Endodermal cell (in vitro differentiated cells): ENCODE data around the gene GAA. TPM values are rescaled to one million over a fixed set of nuclear protein-coding genes. Genes with fewer than 3 reads are reported as not detected.
A peak's percentile ranks its signal among the peaks of the same experiment; 100 is the strongest.

Source experiments
- DNase-seq: peaks from one replicate; pipeline ENCODE4 v3.0.0-alpha.2; 2017
- H3K27ac ChIP-seq: 2 replicates; pipeline ENCODE4 v1.5.1; 2013; ENCODE audit warnings: mild to moderate bottlenecking, low read depth, low read length, moderate library complexity
- H3K27me3 ChIP-seq: 2 replicates; pipeline ENCODE4 v1.6.1; 2013; ENCODE audit warnings: mild to moderate bottlenecking, low read length, moderate library complexity; ENCODE audit not compliant: insufficient read depth, control insufficient read depth, poor library complexity, severe bottlenecking
- H3K36me3 ChIP-seq: 2 replicates; pipeline ENCODE4 v1.7.0; 2013; ENCODE audit warnings: mild to moderate bottlenecking, low read length, moderate library complexity; ENCODE audit not compliant: control insufficient read depth, insufficient read depth
- H3K4me1 ChIP-seq: one replicate; pipeline ENCODE4 v1.7.0; 2013; ENCODE audit warnings: low read length; ENCODE audit not compliant: control insufficient read depth, insufficient read depth
- H3K4me3 ChIP-seq: 2 replicates; pipeline ENCODE4 v1.5.1; 2013; ENCODE audit warnings: mild to moderate bottlenecking, low read length, moderate library complexity
- H3K9ac ChIP-seq: 2 replicates; pipeline ENCODE4 v1.6.1; 2013; ENCODE audit warnings: mild to moderate bottlenecking, low read length, moderate library complexity; ENCODE audit not compliant: poor library complexity, severe bottlenecking; ENCODE audit errors: extremely low read depth
- H3K9me3 ChIP-seq: 2 replicates; pipeline ENCODE4 v1.6.1; 2013; ENCODE audit warnings: mild to moderate bottlenecking, low read length, moderate library complexity; ENCODE audit not compliant: control insufficient read depth
- H3K27ac Mint-ChIP-seq: 2 replicates; pipeline ENCODE4 v1.8.0; 2020; ENCODE audit warnings: mixed read lengths
- H3K27me3 Mint-ChIP-seq: 2 replicates; pipeline ENCODE4 v1.8.0; 2021; ENCODE audit warnings: mild to moderate bottlenecking, mixed read lengths; ENCODE audit not compliant: insufficient read depth
- H3K36me3 Mint-ChIP-seq: 2 replicates; pipeline ENCODE4 v1.8.0; 2020; ENCODE audit warnings: low read depth, mixed read lengths
- H3K4me1 Mint-ChIP-seq: 2 replicates; pipeline ENCODE4 v1.8.0; 2020; ENCODE audit warnings: mixed read lengths
- H3K4me3 Mint-ChIP-seq: 2 replicates; pipeline ENCODE4 v1.8.0; 2020; ENCODE audit warnings: mild to moderate bottlenecking, moderate library complexity, mixed read lengths
- H3K9me3 Mint-ChIP-seq: 2 replicates; pipeline ENCODE4 v1.8.0; 2020; ENCODE audit warnings: mild to moderate bottlenecking, mixed read lengths
- CTCF ChIP-seq: fragments of 200-600 bp; sonication (generic); conservative IDR thresholded peaks from 2 replicates; pipeline ENCODE4 v1.5.0; 2021; ENCODE audit warnings: antibody characterized with exemption, mild to moderate bottlenecking
- WGBS, 2 experiments: methylation state at CpG; one replicate each; pipeline versions ENCODE4 v1.1.5 to v1.1.7; 2013; ENCODE audit warnings: missing lambda C conversion rate in 2 of 2, mixed read lengths in 1 of 2; ENCODE audit not compliant: insufficient coverage in 1 of 2, insufficient read length in 1 of 2; 5-methylcytosine and 5-hydroxymethylcytosine counted together
- long read RNA-seq, 4 experiments: library from polyadenylated mRNA in 2 of 4; library from RNA in 1 of 4; library from capped mRNA in 1 of 4; stranded (forward) in 3 of 4; unstranded in 1 of 4; transcript quantifications; one replicate each; pipeline ENCODE4 v2.0.0, GENCODE V29; 2020 to 2021; ENCODE audit warnings: inconsistent platforms in 1 of 4
- polyA plus RNA-seq, 2 experiments: library from polyadenylated mRNA; stranded (reverse); fragments of 50-300 nt; gene quantifications; one replicate each; pipeline ENCODE4 v1.2.3, GENCODE V29; 2013
- total RNA-seq, 2 donors: library from RNA; stranded (reverse); fragmentation: NEBNext Ultra II Directional in 1 of 2; extraction: Animal tissue kit (Norgen Biotek cat#: 25700) in 1 of 2; gene quantifications; 2 replicates in 1 of 2; 3 replicates in 1 of 2; pipeline ENCODE4 v1.2.1, GENCODE V29; 2021

GAA gene
- 10 to 100 TPM; 46.4 to 72.3 TPM for total RNA-seq
- 75.1 TPM for polyA plus RNA-seq (2013, experiment 1 of 2)
- polyA plus RNA-seq (2013, experiment 2 of 2): 65.7 TPM
- long read RNA-seq, experiment 1, transcript GAA-202 (21 exons, 3,549 nt): major isoform, 5 of 31 reads
- long read RNA-seq, experiment 1, partial matches to known transcripts: 16 of 31 reads
- long read RNA-seq, experiment 1, other reads (novel, unspliced or antisense): 7 of 31 reads
- long read RNA-seq, experiment 2, transcript GAA-201 (20 exons, 3,626 nt): minor isoform, 19 of 148 reads
- long read RNA-seq, experiment 2, transcript GAA-202 (21 exons, 3,549 nt): major isoform, 44 of 148 reads
- long read RNA-seq, experiment 2, partial matches to known transcripts: 31 of 148 reads
- long read RNA-seq, experiment 2, other reads (novel, unspliced or antisense): 51 of 148 reads
- long read RNA-seq, experiment 3, transcript GAA-202 (21 exons, 3,549 nt): major isoform, 87 of 289 reads
- long read RNA-seq, experiment 3, transcript GAA-201 (20 exons, 3,626 nt): minor isoform, 55 of 289 reads
- long read RNA-seq, experiment 3, partial matches to known transcripts: 47 of 289 reads
- long read RNA-seq, experiment 3, other reads (novel, unspliced or antisense): 100 of 289 reads
- long read RNA-seq, experiment 4, partial matches to known transcripts: 0 of 4 reads
- long read RNA-seq, experiment 4, other reads (novel, unspliced or antisense): 3 of 4 reads

GRCh38 chr17:80101011-80101945 is at the start of gene GAA:
Gene GAA, plus strand, starts transcription at chr17:80101581. Its CDS starts 3,006 bp downstream, at chr17:80104587.
- Histone ChIP-seq H3K27ac (peak within 1 kb of the TSS; percentile 96), H3K27me3 (no peaks in the 10 kb centered on the region), H3K4me1 (no peaks in the 10 kb centered on the region), H3K9ac (peak within 1 kb of the TSS; percentile 76), H3K9me3 (no peaks in the 10 kb centered on the region), H3K4me3 (peak within 1 kb of the TSS; percentile 88), H3K36me3 (no peaks in the 10 kb centered on the region)
- WGBS, 2 experiments: 0 to 1% methylated on average over 44 to 114 of the region's 114 CpGs
- H3K4me1 Mint-ChIP-seq: peaks cover 16% of the 10 kb centered on the region
- peak within 1 kb of the TSS; percentile 75 for H3K4me3 Mint-ChIP-seq
- peaks cover 7% of the 10 kb centered on the region for H3K27me3 Mint-ChIP-seq
- peak within 1 kb of the TSS; percentile 94 for H3K27ac Mint-ChIP-seq
- TF ChIP-seq CTCF: peak; percentile 96
- H3K9me3 Mint-ChIP-seq: no peaks in the 10 kb centered on the region
- peak; percentile 97 for DNase-seq
- H3K36me3 Mint-ChIP-seq: no peaks in the 10 kb centered on the region

- Histone ChIP-seq H3K9ac (no peak overlapping the region), H3K27ac (no peak overlapping the region), H3K27me3 (no peaks in the 10 kb centered on the region), H3K36me3 (peaks cover 5% of the 10 kb centered on the region), H3K4me3 (no peak overlapping the region), H3K4me1 (no peaks in the 10 kb centered on the region), H3K9me3 (no peaks in the 10 kb centered on the region)
- H3K9me3 Mint-ChIP-seq: no peaks in the 10 kb centered on the region
- H3K27ac Mint-ChIP-seq: no peak overlapping the region
- TF ChIP-seq CTCF: no peak
- 88 to 90% methylated on average over 5 to 11 of the region's 11 CpGs for WGBS, 2 experiments
- H3K4me1 Mint-ChIP-seq: no peaks in the 10 kb centered on the region
- DNase-seq: no peak
- H3K27me3 Mint-ChIP-seq: no peaks in the 10 kb centered on the region
- no peak overlapping the region for H3K4me3 Mint-ChIP-seq
- peaks cover 29% of the 10 kb centered on the region for H3K36me3 Mint-ChIP-seq
Observed at GRCh38 chr17:80051681-80052080, 49.7 kb upstream of the GAA start.

- Histone ChIP-seq H3K36me3 (peaks cover 5% of the 10 kb centered on the region), H3K27ac (no peak overlapping the region), H3K9me3 (no peaks in the 10 kb centered on the region), H3K9ac (no peak overlapping the region), H3K4me1 (no peaks in the 10 kb centered on the region), H3K27me3 (no peaks in the 10 kb centered on the region), H3K4me3 (no peak overlapping the region)
- H3K4me3 Mint-ChIP-seq: no peak overlapping the region
- no peak for TF ChIP-seq CTCF
- no peaks in the 10 kb centered on the region for H3K27me3 Mint-ChIP-seq
- peaks cover 32% of the 10 kb centered on the region for H3K36me3 Mint-ChIP-seq
- DNase-seq: no peak
- 88 to 94% methylated on average over 7 to 10 of the region's 10 CpGs for WGBS, 2 experiments
- H3K27ac Mint-ChIP-seq: no peak overlapping the region
- H3K4me1 Mint-ChIP-seq: no peaks in the 10 kb centered on the region
- no peaks in the 10 kb centered on the region for H3K9me3 Mint-ChIP-seq
Observed at GRCh38 chr17:80053102-80053501, 48.3 kb upstream of the GAA start.
